Heart right ventricle (tissue), 16 donors: ENCODE measurements around the gene ZNF600. TPM values are rescaled to one million over a fixed set of nuclear protein-coding genes. Genes with fewer than 3 reads are reported as not detected.
"Not testable (repeated sequence)": the region's sequence is repeated elsewhere in the genome, so short reads cannot be mapped to it uniquely, and the experiment has no call there.

Source experiments
- ATAC-seq, 8 donors: fragments of 200-7000 bp; cut with Tn5 transposase; one replicate each; pipeline ENCODE4 v1.9.1; 2020; ENCODE audit warnings: mild to moderate bottlenecking in 8 of 8, moderate library complexity in 8 of 8, moderate number of reproducible peaks in 1 of 8
- DNase-seq, 2 donors: peaks; one replicate each; pipeline ENCODE4 v3.0.0-alpha.2; 2020
- H3K27ac ChIP-seq, 10 donors: fragments of 200-600 bp; sonication (generic) in 2 of 10; one replicate each; pipeline versions ENCODE4 v1.5.0 to v1.8.0; 2020 to 2022; ENCODE audit warnings: mild to moderate bottlenecking in 3 of 10
- H3K27me3 ChIP-seq, 7 donors: fragments of 200-600 bp; one replicate each; pipeline ENCODE4 v1.8.0; 2021 to 2022; ENCODE audit warnings: mild to moderate bottlenecking in 2 of 7
- H3K36me3 ChIP-seq, 9 donors: fragments of 200-600 bp; sonication (generic) in 1 of 9; one replicate each; pipeline versions ENCODE4 v1.5.0 to v1.8.0; 2020 to 2022; ENCODE audit warnings: mild to moderate bottlenecking in 2 of 9
- H3K4me1 ChIP-seq, 9 donors: fragments of 200-600 bp; sonication (generic) in 1 of 9; one replicate each; pipeline versions ENCODE4 v1.5.0 to v1.8.0; 2020 to 2022; ENCODE audit warnings: mild to moderate bottlenecking in 4 of 9
- H3K4me3 ChIP-seq, 10 donors: fragments of 200-600 bp; sonication (generic) in 2 of 10; one replicate each; pipeline versions ENCODE4 v1.5.0 to v1.8.0; 2020 to 2022; ENCODE audit warnings: mild to moderate bottlenecking in 7 of 10, moderate library complexity in 2 of 10
- H3K9me3 ChIP-seq, 11 donors: fragments of 200-600 bp in 10 of 11; sonication (generic) in 2 of 11; one replicate each; pipeline versions ENCODE4 v1.5.0 to v1.8.0; 2013 to 2022; ENCODE audit warnings: mild to moderate bottlenecking in 2 of 11, control low read depth in 1 of 11, moderate library complexity in 1 of 11
- WGBS, 2 donors: extraction: QIAGEN DNeasy Blood & Tissue Kit; methylation state at CpG; one replicate each; pipeline ENCODE4 v1.1.7; 2013; ENCODE audit warnings: inconsistent platforms in 1 of 2; 5-methylcytosine and 5-hydroxymethylcytosine counted together
- intact Hi-C, 10 donors: fragments of 100-400 bp; cut with DNase I; formaldehyde crosslinking; loops; one replicate each; pipeline versions ENCODE4 v1.11.1 to v1.14.2; 2022
- polyA plus RNA-seq, 2 donors: library from polyadenylated mRNA; stranded (reverse); fragments of 200-250 nt; gene quantifications; one replicate each; pipeline ENCODE4 v1.2.3, GENCODE V29; 2013
- total RNA-seq, 10 donors: library from RNA; stranded (reverse); fragmentation: NEBNext Ultra II Directional in 3 of 10; extraction: Animal tissue kit (Norgen Biotek cat#: 25700) in 3 of 10; gene quantifications; one replicate each; pipeline versions ENCODE4 v1.2.1 to v1.2.4, GENCODE V29; 2021 to 2023
- TF ChIP-seq, protein P1 (sequence below), 9 donors: fragments of 200-600 bp; sonication (generic) in 2 of 9; IDR thresholded peaks; one replicate each; pipeline versions ENCODE4 v1.5.0 to v1.8.0; 2021 to 2022; ENCODE audit warnings: antibody characterized with exemption in 9 of 9, mild to moderate bottlenecking in 5 of 9, moderate library complexity in 1 of 9
- donor health status: Arrhythmogenic right ventricular cardiomyopathy.
- donor health status: ischemic (EF 13 %, LVEDD 7.1; RV severe dilation, severe dysfunction).
- donor health status: healthy with polysubstance abuse.
- donor health status: DM: no; HTN: yes; CAD: no.
- donor health status: DM: no; HTN: no; CAD: no.
- donor health status: ischemic (EF 25% LVEDD 6.9; RV normal size, moderate dysfunction).
- donor health status: ischemic (EF 25% LVEDD 5.7; RV mildly dilated, moderate dysfunction).
- donor health status: healthy.
- donor health status: DM: yes; HTN: yes; CAD: no.
- donor health status: Ischemic cardiomyopathy.
- donor health status: ischemic (EF 35%, LVEDD 5.7; RV mildly dilated, moderate dysfunction).
- donor health status: nonischemic (EF 11% LVEDD 7.7; RV severe dilation, severe dysfunction).
- donor health status: DM: yes; HTN: yes; CAD: no.
- donor health status: PGD.
- donor health status: ischemic (EF 29% LVEDD 5.4; RV normal size, mild dysfunction).
- donor health status: nonischemic (EF 23%, LVEDD 6.1; RV moderate dilation, normal function).

ZNF600 gene
- total and polyA plus RNA-seq, 12 donors = 1.5 to 6.9 (median 2.5) TPM

DNA sequence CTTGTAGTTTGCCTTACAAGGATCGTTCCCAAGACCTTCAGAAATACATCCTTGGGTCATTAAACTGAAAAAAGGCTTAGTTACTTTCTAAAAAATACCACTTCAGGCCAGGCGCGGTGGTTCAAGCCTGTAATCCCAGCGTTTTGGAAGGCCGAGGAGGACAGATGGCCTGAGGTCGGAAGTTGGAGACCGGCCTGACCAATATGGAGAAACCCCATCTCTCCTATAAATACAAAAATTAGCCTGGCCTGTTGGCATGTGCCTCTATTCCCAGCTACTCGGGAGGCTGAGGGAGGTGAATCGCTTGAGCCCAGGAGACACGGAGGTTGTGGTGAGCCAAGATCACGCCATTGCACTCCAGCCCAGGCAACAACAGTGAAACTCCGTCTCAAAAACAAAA lies 37.1 kb upstream of the ZNF600 start:
- intact Hi-C loops = loop anchor here in 1 of 10 donors (5.0 kb wide), 1 partner anchor 34 kb away; the partner anchor contains the start of gene ZNF468
- no peak overlapping the region for H3K27ac ChIP-seq
- no peaks in the 10 kb centered on the region for H3K9me3 ChIP-seq
- no peaks in the 10 kb centered on the region for H3K36me3 ChIP-seq
- TF ChIP-seq, protein P1, sequence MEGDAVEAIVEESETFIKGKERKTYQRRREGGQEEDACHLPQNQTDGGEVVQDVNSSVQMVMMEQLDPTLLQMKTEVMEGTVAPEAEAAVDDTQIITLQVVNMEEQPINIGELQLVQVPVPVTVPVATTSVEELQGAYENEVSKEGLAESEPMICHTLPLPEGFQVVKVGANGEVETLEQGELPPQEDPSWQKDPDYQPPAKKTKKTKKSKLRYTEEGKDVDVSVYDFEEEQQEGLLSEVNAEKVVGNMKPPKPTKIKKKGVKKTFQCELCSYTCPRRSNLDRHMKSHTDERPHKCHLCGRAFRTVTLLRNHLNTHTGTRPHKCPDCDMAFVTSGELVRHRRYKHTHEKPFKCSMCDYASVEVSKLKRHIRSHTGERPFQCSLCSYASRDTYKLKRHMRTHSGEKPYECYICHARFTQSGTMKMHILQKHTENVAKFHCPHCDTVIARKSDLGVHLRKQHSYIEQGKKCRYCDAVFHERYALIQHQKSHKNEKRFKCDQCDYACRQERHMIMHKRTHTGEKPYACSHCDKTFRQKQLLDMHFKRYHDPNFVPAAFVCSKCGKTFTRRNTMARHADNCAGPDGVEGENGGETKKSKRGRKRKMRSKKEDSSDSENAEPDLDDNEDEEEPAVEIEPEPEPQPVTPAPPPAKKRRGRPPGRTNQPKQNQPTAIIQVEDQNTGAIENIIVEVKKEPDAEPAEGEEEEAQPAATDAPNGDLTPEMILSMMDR (IDR thresholded peaks at IDR 0.05) = no peak
- no peaks in the 10 kb centered on the region for H3K27me3 ChIP-seq
- H3K4me1 ChIP-seq = peaks cover 0 to 12% (median 6%) of the 10 kb centered on the region in 9 donors
- no peak overlapping the region for H3K4me3 ChIP-seq
- DNase-seq (no peak), ATAC-seq (no peak)
- WGBS, 2 donors = 95 to 97% methylated on average over 12 of the region's 12 CpGs

DNA sequence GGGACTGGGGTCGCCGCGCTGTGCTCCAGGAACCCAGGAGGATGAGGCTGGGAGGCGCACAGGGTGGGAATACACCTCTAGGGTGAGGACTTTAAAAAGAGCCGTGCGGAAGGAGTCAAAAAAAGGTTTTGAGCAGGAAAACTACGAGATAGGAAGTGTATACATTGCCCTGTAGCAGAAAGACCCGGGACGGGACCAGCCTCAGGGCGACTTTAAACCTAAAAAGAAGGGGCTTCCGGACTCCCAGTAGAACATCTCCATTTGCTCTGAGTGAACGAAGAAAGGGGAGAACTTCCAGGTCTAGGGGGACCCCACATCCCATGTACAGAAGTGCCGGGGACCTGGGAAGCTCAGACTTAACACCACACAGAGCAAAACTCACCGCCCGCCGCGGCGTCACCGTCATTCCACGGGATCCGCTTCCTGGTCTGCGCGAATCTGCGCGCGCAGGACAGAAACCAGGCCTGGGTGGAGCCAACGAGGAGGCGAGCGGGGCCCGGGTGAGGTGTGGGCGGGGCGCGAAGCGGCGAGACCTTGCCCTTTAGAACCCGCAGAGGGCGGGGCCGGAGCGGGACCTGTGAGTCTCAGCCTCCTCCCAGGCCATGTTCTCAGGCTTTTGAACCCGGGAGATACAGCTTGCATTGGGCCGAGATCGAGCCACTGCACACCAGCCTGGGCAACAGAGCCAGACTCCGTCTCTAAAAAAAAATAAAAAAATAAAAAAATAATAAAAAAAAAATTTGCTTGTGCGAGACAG lies 34.8 kb upstream of the ZNF600 start, which contains the start of gene ZNF28:
Gene ZNF28, minus strand, starts transcription at position 430 of the 757 bp plus-strand sequence. CDS start 3,675 bp downstream, outside the sequence.
- Histone ChIP-seq H3K27ac (peak within 1 kb of the TSS in 9 of 10 donors; percentile 28 to 77 (median 70)), H3K4me3 (peak within 1 kb of the TSS; percentile 38 to 82 (median 64)), H3K4me1 (peaks cover 0 to 12% (median 6%) of the 10 kb centered on the region in 9 donors), H3K36me3 (peaks cover 0 to 19% (median 0%) of the 10 kb centered on the region in 9 donors)
- H3K9me3 ChIP-seq, H3K27me3 ChIP-seq: not testable (repeated sequence)
- WGBS, 2 donors = 1 to 4% methylated on average over 22 to 37 of the region's 44 CpGs
- intact Hi-C loops = loop anchor here in 2 of 10 donors (2.0 to 5.0 kb wide), 2 partner anchors 35 to 36 kb away; partner anchors contain the start of gene ZNF468 (in 2 of the 2)
- TF ChIP-seq, protein P1 (IDR thresholded peaks at IDR 0.05) = peak in 1 of 9 donors; percentile 20
- DNase-seq (peak; percentile 67 to 80), ATAC-seq (peak; percentile 100)

DNA sequence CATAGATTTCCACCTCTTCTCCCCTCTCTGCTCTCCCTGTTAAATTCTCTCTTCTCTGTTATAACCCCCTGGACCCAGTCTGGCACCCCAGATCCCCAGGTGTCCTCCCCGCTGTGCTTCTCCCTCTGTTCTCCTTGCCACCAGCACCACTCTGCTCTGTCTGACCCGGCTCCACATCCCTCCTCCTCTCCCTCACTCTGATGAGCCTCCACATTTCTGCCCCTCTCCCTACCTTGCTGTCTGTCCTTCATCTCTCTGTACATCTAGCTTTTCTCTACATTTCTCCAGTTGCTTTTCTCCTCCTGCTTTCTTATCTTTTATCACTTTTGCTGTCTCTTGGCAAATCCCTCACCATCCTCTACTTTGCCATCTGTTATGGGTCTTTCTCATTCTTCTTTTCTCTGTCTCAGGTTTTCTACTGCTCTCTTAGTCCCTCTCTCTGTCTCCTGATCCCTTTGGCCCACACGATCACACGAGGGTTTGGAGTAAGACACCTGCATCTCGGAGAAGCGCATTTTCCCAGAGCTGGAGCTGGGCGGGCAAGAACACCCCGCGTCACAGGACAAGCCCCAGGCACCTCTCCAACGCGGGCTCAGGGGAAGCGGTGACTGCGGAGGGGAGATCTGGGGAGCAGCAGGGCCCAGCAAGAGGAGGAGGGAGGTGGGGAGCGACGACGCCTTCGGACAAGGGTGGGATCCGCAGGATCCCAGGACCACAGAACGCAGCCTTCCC lies 34.0 kb upstream of the ZNF600 start:
- intact Hi-C loops = loop anchor here in 2 of 10 donors (2.0 to 5.0 kb wide), 2 partner anchors 36 to 37 kb away; partner anchors contain the start of gene ZNF468 (in 2 of the 2)
- H3K4me1 ChIP-seq = peaks cover 0 to 12% (median 6%) of the 10 kb centered on the region in 9 donors
- H3K27ac ChIP-seq = peak overlapping the region in 8 of 10 donors; percentile 28 to 77 (median 70)
- ATAC-seq (peak; percentile 41 to 68 (median 56)), DNase-seq (peak; percentile 17 to 40)
- peaks cover 0 to 26% (median 0%) of the 10 kb centered on the region in 9 donors for H3K36me3 ChIP-seq
- peak overlapping the region; percentile 38 to 82 (median 64) for H3K4me3 ChIP-seq
- H3K9me3 ChIP-seq, H3K27me3 ChIP-seq: not testable (repeated sequence)
- 1 to 3% methylated on average over 13 to 18 of the region's 19 CpGs for WGBS, 2 donors

DNA sequence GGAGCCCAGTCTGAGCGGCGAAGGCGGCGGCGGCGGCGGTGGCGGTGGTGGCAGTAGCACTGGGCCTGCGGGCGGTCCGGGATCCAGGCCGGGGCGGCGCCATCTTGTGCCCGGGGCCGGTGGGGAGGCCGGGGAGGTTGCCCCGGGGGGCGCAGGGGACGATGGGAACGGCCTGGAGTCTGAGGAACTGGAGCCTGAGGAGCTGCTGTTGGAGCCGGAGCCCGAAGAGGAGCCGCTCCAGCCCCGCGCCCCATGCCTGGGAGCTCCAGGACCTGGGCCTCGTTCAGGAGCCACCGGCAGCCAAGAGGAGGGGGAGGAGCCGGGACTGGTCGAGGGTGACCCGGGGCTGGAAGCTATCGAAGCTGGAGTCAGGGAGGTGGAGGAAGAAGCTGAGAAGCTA lies 23.2 kb upstream of the ZNF600 start:
- WGBS, 2 donors = 96% methylated on average over 31 to 32 of the region's 32 CpGs
- Histone ChIP-seq H3K27me3 (no peaks in the 10 kb centered on the region), H3K9me3 (peaks cover 0 to 56% (median 0%) of the 10 kb centered on the region in 11 donors), H3K4me1 (no peaks in the 10 kb centered on the region), H3K36me3 (peaks cover 0 to 69% (median 18%) of the 10 kb centered on the region in 9 donors), H3K27ac (no peak overlapping the region), H3K4me3 (no peak overlapping the region)
- intact Hi-C loops = no loop called here
- DNase-seq (no peak), ATAC-seq (no peak)
- TF ChIP-seq, protein P1 (IDR thresholded peaks at IDR 0.05) = no peak

DNA sequence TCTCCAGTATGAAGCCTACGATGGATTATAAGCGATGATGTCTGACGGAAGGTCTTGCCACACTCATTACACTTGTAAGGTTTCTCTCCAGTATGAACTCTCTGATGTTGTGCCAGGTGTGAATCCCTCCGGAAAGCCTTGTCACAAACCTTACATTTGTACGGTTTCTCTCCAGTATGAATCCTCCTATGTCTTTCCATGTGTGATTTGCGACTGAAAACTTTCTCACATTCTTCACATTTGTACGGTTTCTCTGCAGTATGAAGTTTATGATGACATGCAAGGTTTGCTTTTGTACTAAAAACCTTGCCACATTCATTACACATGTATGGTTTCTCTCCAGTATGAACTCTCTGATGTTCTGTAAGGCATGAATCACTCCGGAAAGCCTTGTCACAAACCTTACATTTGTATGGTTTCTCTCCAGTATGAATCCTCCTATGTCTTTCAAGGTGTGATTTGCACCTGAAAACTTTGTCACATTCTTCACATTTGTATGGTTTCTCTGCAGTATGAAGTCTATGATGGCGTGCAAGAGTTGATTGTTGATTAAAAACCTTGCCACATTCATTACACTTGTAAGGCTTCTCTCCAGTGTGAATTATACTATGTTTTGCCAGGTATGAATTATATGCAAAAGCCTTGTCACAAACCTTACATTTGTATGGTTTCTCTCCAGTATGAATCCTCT lies 13.5 kb upstream of the ZNF600 start:
- intact Hi-C loops, ATAC-seq, H3K4me1 ChIP-seq, DNase-seq, H3K27ac ChIP-seq, H3K27me3 ChIP-seq, H3K4me3 ChIP-seq: not testable (repeated sequence)
- WGBS, 2 donors = 97 to 98% methylated on average over 9 of the region's 9 CpGs
- peaks cover 0 to 78% (median 52%) of the 10 kb centered on the region in 9 donors for H3K36me3 ChIP-seq
- peaks cover 0 to 100% (median 80%) of the 10 kb centered on the region in 11 donors for H3K9me3 ChIP-seq
